GM23248 (cell line): ENCODE data around the gene LTBP4. TPM values are rescaled to one million over a fixed set of nuclear protein-coding genes. Genes with fewer than 3 reads are reported as not detected.

ENCODE experiments used
- DNase-seq: peaks from one replicate; pipeline ENCODE4 v3.0.0-alpha.2; 2015
- H2AFZ ChIP-seq: fragments of 200-600 bp; sonication (generic); 2 replicates; pipeline ENCODE4 v1.6.1; 2016; ENCODE audit warnings: antibody characterized with exemption
- H3F3A ChIP-seq: fragments of 200-600 bp; sonication (generic); 2 replicates; pipeline ENCODE4 v1.6.1; 2016; ENCODE audit warnings: mild to moderate bottlenecking, antibody characterized with exemption, mixed run types; ENCODE audit not compliant: insufficient read depth
- H3K27ac ChIP-seq: fragments of 200-600 bp; sonication (generic); 2 replicates; pipeline ENCODE4 v1.5.1; 2016; ENCODE audit warnings: mild to moderate bottlenecking
- H3K27me3 ChIP-seq: fragments of 200-600 bp; sonication (generic); replicated peaks from 2 replicates; pipeline ENCODE4 v1.6.1; 2016; ENCODE audit warnings: mild to moderate bottlenecking; ENCODE audit not compliant: insufficient read depth
- H3K36me3 ChIP-seq: fragments of 200-600 bp; sonication (generic); 2 replicates; pipeline ENCODE4 v1.6.1; 2016; ENCODE audit warnings: low read depth, mild to moderate bottlenecking
- H3K4me1 ChIP-seq: fragments of 200-600 bp; sonication (generic); 2 replicates; pipeline ENCODE4 v1.6.1; 2016; ENCODE audit warnings: mild to moderate bottlenecking; ENCODE audit not compliant: insufficient read depth
- H3K4me2 ChIP-seq: fragments of 200-600 bp; sonication (generic); one replicate; pipeline ENCODE4 v1.6.1; 2016; ENCODE audit warnings: mild to moderate bottlenecking; ENCODE audit not compliant: unreplicated experiment
- H3K4me3 ChIP-seq: fragments of 200-600 bp; sonication (generic); 2 replicates; pipeline ENCODE4 v1.5.1; 2016; ENCODE audit warnings: mild to moderate bottlenecking
- H3K79me2 ChIP-seq: fragments of 200-600 bp; sonication (generic); 2 replicates; pipeline ENCODE4 v1.6.1; 2016; ENCODE audit warnings: mild to moderate bottlenecking; ENCODE audit not compliant: insufficient read depth
- H3K9ac ChIP-seq: fragments of 200-600 bp; sonication (generic); 2 replicates; pipeline ENCODE4 v1.6.1; 2016; ENCODE audit warnings: mild to moderate bottlenecking
- H3K9me2 ChIP-seq: fragments of 200-600 bp; sonication (generic); 2 replicates; pipeline ENCODE4 v1.6.1; 2016; ENCODE audit warnings: mixed run types, mild to moderate bottlenecking, moderate library complexity; ENCODE audit not compliant: insufficient read depth
- H3K9me3 ChIP-seq: fragments of 200-600 bp; sonication (generic); one replicate; pipeline ENCODE4 v1.6.1; 2017; ENCODE audit warnings: low read depth
- H4K20me1 ChIP-seq: fragments of 200-600 bp; sonication (generic); 2 replicates; pipeline ENCODE4 v1.6.0; 2016; ENCODE audit not compliant: insufficient read depth
- EZH2 ChIP-seq: fragments of 200-600 bp; sonication (generic); IDR thresholded peaks from 2 replicates; pipeline ENCODE4 v1.6.1; 2018; ENCODE audit warnings: antibody characterized with exemption, mild to moderate bottlenecking; ENCODE audit not compliant: insufficient read depth, poor library complexity, severe bottlenecking
- EZH2phosphoT487 ChIP-seq: fragments of 200-600 bp; sonication (generic); IDR thresholded peaks from 2 replicates; pipeline ENCODE4 v1.6.1; 2018; ENCODE audit warnings: antibody characterized with exemption, moderate library complexity, mild to moderate bottlenecking, low read depth; ENCODE audit not compliant: insufficient read depth
- WGBS, 2 experiments: methylation state at CpG; one replicate each; pipeline ENCODE4 v1.1.6; 2015 to 2017; ENCODE audit warnings: low lambda C conversion rate in 2 of 2, low coverage in 1 of 2; ENCODE audit errors: missing lambda C conversion rate in 2 of 2; 5-methylcytosine and 5-hydroxymethylcytosine counted together
- in situ Hi-C: fragments of 300-500 bp; cut with MboI; formaldehyde crosslinking; loops from 2 replicates; pipeline ENCODE4 v1.15.0; 2020
- polyA plus RNA-seq: library from polyadenylated mRNA; unstranded; fragments of >200 nt; fragmentation: Nextera tagmentation; extraction: Ambion mirVana; gene quantifications from 2 replicates; pipeline ENCODE4 v1.2.1, GENCODE V29; 2016
- total RNA-seq: library from RNA; depleted of rRNA; stranded (reverse); fragments of >200 nt; shearing (Covaris generic); gene quantifications from 2 replicates; pipeline ENCODE4 v1.2.3, GENCODE V29; 2014

The LTBP4 gene
- total and polyA plus RNA-seq, 2 experiments from 2014 or later: 18.0 to 47.2 TPM

DNA sequence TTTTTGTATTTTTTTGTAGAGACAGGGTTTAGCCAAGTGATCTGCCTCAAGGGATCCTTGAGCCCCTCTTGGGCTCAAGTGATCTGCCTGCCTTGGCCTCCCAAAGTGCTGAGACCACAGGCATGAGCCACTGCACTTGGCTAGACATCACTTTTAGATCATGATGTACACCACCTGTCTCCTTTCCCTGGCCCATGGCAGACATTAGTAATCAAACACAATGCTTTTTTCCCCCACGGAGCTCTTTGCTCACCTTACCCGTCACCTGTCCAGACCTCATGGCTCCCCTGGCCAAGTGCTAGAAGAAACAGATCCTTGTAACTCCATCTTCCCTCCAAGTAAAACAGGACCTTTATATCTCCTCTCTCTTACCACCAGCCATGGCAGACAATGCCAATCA is 70.9 kb downstream of the LTBP4 start:
- Histone ChIP-seq H3K27ac (no peak overlapping the region), H3K9me2 (no peaks in the 10 kb centered on the region), H3K79me2 (no peaks in the 10 kb centered on the region), H2AFZ (no peak overlapping the region), H3K4me2 (no peak overlapping the region), H3K9ac (no peak overlapping the region), H3K4me3 (no peak overlapping the region), H3K27me3 (no peaks in the 10 kb centered on the region), H3F3A (peaks cover 17% of the 10 kb centered on the region; the same call in 1 of the 2 replicates), H3K4me1 (peaks cover 1% of the 10 kb centered on the region), H4K20me1 (no peaks in the 10 kb centered on the region), H3K36me3 (peaks cover 61% of the 10 kb centered on the region), H3K9me3 (no peaks in the 10 kb centered on the region)
- TF ChIP-seq EZH2: no peak
- TF ChIP-seq EZH2phosphoT487: no peak
- DNase-seq: no peak
- in situ Hi-C loops: loop anchor here (25.0 kb wide), 1 partner anchor 465 kb away; no protein-coding TSS in a partner anchor
- 74 to 78% methylated on average over 2 of the region's 2 CpGs for WGBS, 2 experiments

DNA sequence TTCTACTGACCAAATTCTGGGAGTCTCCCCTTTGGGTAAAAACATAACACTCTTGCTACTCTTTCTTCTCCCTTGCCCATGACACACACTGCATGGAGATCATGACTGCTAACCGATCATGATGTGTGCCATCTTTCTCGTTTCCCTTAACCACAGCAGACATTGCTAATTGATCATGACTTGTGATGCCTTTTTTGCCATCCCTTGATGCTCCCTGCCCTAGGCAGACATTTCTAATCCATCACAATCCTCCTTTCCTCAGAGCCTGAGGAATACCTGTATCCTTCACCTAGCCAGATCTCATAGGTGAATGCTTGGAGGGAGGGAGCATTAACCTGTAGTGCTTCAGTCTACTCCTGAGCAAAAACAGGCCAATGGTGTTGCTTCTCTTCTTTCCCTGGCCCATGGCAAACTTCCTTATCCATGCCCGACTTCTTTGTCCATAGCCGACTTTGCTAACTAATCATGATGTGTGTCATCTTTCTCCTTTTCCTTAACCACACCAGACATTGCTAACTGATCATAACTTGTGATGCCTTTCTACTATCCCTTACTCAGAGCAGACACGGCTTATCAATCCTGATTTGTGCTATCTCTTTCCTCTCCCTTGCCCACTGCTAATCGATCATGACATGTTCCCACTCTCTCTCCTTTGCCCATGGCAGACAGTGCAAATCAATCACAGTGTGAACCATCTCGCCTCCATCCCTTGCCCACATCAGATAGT is 71.6 kb downstream of the LTBP4 start:
- in situ Hi-C loops: loop anchor here (25.0 kb wide), 1 partner anchor 465 kb away; no protein-coding TSS in a partner anchor
- no peak for TF ChIP-seq EZH2phosphoT487
- TF ChIP-seq EZH2: no peak

DNA sequence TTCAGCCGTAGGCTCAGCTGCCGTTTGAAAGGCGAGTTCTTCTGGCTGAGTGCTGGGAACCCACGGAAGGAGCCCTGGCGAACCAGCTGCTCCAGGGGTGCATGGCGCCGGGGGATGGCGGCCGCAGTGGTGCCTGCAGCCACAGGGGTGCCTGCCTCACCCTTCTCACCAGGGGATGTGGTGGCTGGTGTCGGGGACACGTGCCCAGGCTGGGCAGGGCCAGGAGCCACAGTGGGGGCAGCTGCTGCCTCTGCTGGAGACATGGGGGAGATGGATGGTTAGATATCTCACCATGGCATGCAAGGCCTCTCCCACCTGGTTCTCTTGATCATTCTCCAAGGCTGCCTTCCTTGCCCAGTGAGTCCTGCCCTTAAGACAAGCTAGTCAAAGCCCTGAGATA is 72.2 kb downstream of the LTBP4 start:
- no peaks in the 10 kb centered on the region for H3K27me3 ChIP-seq
- H3K27ac ChIP-seq: no peak overlapping the region
- no peak overlapping the region for H3K4me3 ChIP-seq
- no peaks in the 10 kb centered on the region for H3K4me1 ChIP-seq
- in situ Hi-C loops: loop anchor here (25.0 kb wide), 1 partner anchor 464 kb away; no protein-coding TSS in a partner anchor
- H4K20me1 ChIP-seq: no peaks in the 10 kb centered on the region
- H3K79me2 ChIP-seq: no peaks in the 10 kb centered on the region
- TF ChIP-seq EZH2phosphoT487 (no peak), EZH2 (no peak)
- H2AFZ ChIP-seq: no peak overlapping the region
- no peak overlapping the region for H3K9ac ChIP-seq
- peaks cover 75% of the 10 kb centered on the region for H3K36me3 ChIP-seq
- DNase-seq: no peak
- WGBS, 2 experiments: 88 to 92% methylated on average over 11 of the region's 11 CpGs
- no peak overlapping the region for H3K4me2 ChIP-seq
- H3K9me2 ChIP-seq: no peaks in the 10 kb centered on the region
- peaks cover 16% of the 10 kb centered on the region; the same call in 1 of the 2 replicates for H3F3A ChIP-seq
- H3K9me3 ChIP-seq: no peaks in the 10 kb centered on the region

More for the DNA sequence above, 71.6 kb downstream of the LTBP4 start:
- Histone ChIP-seq H3K4me2 (no peak overlapping the region), H3K36me3 (peaks cover 68% of the 10 kb centered on the region), H3K9me2 (no peaks in the 10 kb centered on the region), H3K9ac (no peak overlapping the region), H3K9me3 (no peaks in the 10 kb centered on the region), H4K20me1 (no peaks in the 10 kb centered on the region), H3K27me3 (no peaks in the 10 kb centered on the region), H2AFZ (no peak overlapping the region), H3F3A (peaks cover 16% of the 10 kb centered on the region; the same call in 1 of the 2 replicates), H3K4me1 (no peaks in the 10 kb centered on the region), H3K4me3 (no peak overlapping the region), H3K79me2 (no peaks in the 10 kb centered on the region), H3K27ac (no peak overlapping the region)
- no peak for DNase-seq
- WGBS, 2 experiments: 85 to 86% methylated on average over 7 of the region's 7 CpGs

DNA sequence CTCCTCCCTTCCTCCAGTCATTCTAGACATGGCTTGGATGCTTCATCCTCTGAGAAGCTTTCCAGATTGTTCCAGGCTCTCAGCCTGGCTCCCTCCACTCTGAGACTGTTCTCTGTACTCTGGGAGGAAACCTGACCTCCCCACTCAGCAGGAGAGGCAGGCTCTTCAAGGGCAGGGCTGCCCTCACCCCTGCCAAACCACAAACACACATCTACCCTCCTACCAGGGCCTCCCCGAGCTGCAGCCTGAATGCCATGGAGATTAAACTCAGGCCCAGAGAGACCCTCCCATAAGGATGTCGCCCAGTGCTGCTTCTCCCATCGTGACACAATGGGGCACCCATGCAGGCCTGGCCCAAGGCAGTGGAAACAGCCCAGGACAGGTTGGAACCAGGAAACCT is 73.1 kb downstream of the LTBP4 start:
- H3K9me2 ChIP-seq: no peaks in the 10 kb centered on the region
- peaks cover 7% of the 10 kb centered on the region; the same call in 1 of the 2 replicates for H3F3A ChIP-seq
- no peaks in the 10 kb centered on the region for H3K27me3 ChIP-seq
- in situ Hi-C loops: loop anchor here (25.0 kb wide), 1 partner anchor 463 kb away; no protein-coding TSS in a partner anchor
- TF ChIP-seq EZH2phosphoT487 (no peak), EZH2 (no peak)
- no peaks in the 10 kb centered on the region for H3K79me2 ChIP-seq
- no peak for DNase-seq
- H3K4me1 ChIP-seq: no peaks in the 10 kb centered on the region
- no peaks in the 10 kb centered on the region for H4K20me1 ChIP-seq
- 69 to 78% methylated on average over 3 of the region's 3 CpGs for WGBS, 2 experiments
- H3K36me3 ChIP-seq: peaks cover 74% of the 10 kb centered on the region
- H2AFZ ChIP-seq: no peak overlapping the region
- H3K27ac ChIP-seq: no peak overlapping the region
- H3K4me2 ChIP-seq: no peak overlapping the region
- no peak overlapping the region for H3K9ac ChIP-seq
- H3K9me3 ChIP-seq: no peaks in the 10 kb centered on the region
- H3K4me3 ChIP-seq: no peak overlapping the region
